Dendritic cell treated with granulocyte-macrophage colony-stimulating factor and Interleukin-4, amounts not matched to agents 40 ng/mL and 50 ng/mL, for 4 days (primary cell): ENCODE data around the gene MYL6.
"Not testable (repeated sequence)": the region's sequence is repeated elsewhere in the genome, so short reads cannot be mapped to it uniquely, and the experiment has no call there.

Source experiments
- H3K27ac Mint-ChIP-seq: one replicate; pipeline ENCODE4 v1.8.0; 2022; ENCODE audit warnings: mild to moderate bottlenecking, mixed read lengths
- H3K27me3 Mint-ChIP-seq: one replicate; pipeline ENCODE4 v1.8.0; 2022; ENCODE audit warnings: mild to moderate bottlenecking, mixed read lengths
- H3K36me3 Mint-ChIP-seq: one replicate; pipeline ENCODE4 v1.8.0; 2022; ENCODE audit warnings: low read depth, mixed read lengths
- H3K4me1 Mint-ChIP-seq: one replicate; pipeline ENCODE4 v1.8.0; 2022; ENCODE audit warnings: low read depth, mixed read lengths
- H3K4me3 Mint-ChIP-seq: one replicate; pipeline ENCODE4 v1.8.0; 2022; ENCODE audit warnings: mild to moderate bottlenecking, moderate library complexity, mixed read lengths
- H3K9me3 Mint-ChIP-seq: one replicate; pipeline ENCODE4 v1.8.0; 2022; ENCODE audit warnings: mixed read lengths
- intact Hi-C: fragments of 100-400 bp; cut with micrococcal nuclease; formaldehyde crosslinking; loops from one replicate; pipeline ENCODE4 v1.15.0; 2022

The MYL6 gene

DNA sequence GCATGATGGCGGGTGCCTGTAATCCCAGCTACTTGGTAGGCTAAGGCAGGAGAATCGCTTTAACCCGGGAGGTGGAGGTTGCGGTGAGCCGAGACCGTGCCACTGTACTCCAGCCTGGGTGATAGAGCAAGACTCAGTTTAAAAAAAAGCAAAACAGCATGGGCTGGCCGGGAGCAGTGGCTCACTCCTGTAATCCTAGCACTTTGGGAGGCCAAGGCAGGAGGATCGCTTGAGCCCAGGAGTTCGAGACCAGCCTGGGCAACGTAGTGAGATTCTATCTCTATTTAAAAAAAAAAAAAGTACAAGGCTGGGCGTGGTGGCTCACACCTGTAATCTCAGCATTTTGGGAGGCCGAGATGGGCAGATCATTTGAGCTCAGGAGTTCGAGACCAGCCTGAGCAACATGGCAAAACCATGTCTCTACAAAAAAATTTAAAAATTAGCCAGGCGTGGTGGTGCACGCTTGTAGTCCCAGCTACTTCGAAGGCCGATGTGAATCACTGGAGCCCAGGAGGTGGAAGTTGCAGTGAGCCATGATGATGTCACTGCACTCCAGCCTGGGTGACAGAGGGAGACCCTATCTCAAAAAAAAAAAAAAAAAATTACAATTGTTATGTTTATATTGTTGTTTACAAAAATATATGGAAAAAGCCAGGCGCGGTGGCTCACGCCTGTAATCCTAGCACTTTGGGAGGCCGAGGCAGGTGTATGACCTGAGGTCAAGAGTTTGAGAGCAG, 1.5 kb upstream of the MYL6 start:
- Mint-ChIP-seq H3K4me1 (peaks cover 71% of the 10 kb centered on the region), H3K27ac (peak overlapping the region; percentile 98), H3K4me3 (peak overlapping the region; percentile 93), H3K36me3 (peaks cover 61% of the 10 kb centered on the region)
- intact Hi-C loops, H3K27me3 Mint-ChIP-seq, H3K9me3 Mint-ChIP-seq: not testable (repeated sequence)

DNA sequence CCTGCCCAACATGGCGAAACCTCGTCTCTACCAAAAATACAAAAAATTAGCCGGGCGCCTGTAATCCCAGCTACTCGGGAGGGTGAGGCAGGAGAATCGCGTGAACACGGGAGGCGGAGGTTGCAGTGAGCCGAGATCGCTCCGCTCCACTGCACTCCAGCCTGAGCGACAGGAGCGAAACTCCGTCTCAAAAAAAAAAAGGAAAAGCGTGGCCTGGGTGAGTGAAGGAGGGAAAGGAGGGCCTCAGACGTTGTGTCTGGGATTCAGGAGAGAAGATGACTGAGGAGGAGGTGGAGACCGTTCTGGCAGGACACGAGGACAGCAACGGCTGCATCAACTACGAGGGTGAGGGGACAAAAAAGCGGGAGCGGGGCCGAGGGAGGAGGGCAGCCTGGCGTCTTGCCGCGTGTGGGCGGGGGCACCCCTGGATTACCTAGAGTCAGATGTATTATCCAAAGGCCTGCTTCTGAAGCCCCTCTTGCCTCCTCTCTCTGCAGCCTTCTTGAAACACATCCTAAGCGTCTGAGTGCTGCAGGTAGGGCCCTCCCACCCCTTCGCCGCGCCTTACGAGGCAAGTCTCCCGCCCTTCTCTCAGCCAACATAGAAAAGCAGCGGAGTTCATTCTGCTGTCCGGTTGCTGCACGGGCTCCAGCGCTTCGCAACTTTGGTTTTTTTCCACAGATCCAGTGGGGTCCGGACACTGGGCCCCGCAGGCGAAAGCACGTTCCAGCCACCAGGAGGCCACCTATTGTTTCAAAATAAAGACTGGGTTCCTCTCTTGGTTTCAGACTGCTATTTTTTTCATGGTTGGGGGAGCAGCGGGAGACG, 744 bp upstream of the MYL6 start:
- Mint-ChIP-seq H3K4me1 (peaks cover 68% of the 10 kb centered on the region), H3K4me3 (peak overlapping the region; percentile 93), H3K36me3 (peaks cover 61% of the 10 kb centered on the region), H3K27me3 (no peaks in the 10 kb centered on the region), H3K27ac (peak overlapping the region; percentile 98), H3K9me3 (no peaks in the 10 kb centered on the region)
- intact Hi-C loops = loop anchor here (1.0 to 2.0 kb wide), 3 partner anchors 29 to 39 kb away; partner anchors contain the start of genes ESYT1, SMARCC2 and ZC3H10

DNA sequence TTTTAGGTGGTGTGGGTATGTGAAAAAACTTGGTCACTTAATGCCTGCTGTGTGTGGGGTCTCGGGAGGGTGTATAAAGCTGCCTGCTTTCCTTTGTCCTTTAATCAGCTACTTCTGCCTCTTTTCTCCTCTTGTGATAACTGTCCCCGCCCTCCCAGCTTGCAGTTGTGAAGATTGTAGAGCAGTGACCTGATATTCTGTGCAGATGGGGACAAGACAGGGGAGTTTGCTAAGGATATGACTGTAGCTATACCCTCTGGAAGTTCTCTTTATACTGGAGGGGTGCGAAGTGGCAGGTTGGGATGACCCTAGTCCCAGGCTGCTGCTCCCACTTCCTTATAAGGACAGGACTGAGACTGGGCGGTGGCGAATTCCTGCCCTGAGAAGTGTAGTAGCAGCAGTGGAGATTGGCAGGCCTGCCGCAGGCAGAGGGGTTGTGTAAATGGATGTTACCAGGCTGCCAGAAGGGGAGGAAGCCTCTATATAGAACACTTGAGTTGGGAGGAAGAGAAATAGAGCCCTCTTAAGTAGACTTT, 835 bp downstream of the MYL6 start:
- peak overlapping the region; percentile 98 for H3K27ac Mint-ChIP-seq
- peaks cover 56% of the 10 kb centered on the region for H3K4me1 Mint-ChIP-seq
- peaks cover 74% of the 10 kb centered on the region for H3K36me3 Mint-ChIP-seq
- intact Hi-C loops = loop anchor here (1.0 to 2.0 kb wide), 3 partner anchors 30 to 40 kb away; partner anchors contain the start of genes ESYT1, SMARCC2 and ZC3H10
- H3K4me3 Mint-ChIP-seq = peak overlapping the region; percentile 93
- no peaks in the 10 kb centered on the region for H3K27me3 Mint-ChIP-seq
- no peaks in the 10 kb centered on the region for H3K9me3 Mint-ChIP-seq

- H3K4me1 Mint-ChIP-seq = peaks cover 51% of the 10 kb centered on the region
- peaks cover 80% of the 10 kb centered on the region for H3K36me3 Mint-ChIP-seq
- peak overlapping the region; percentile 93 for H3K4me3 Mint-ChIP-seq
- H3K27me3 Mint-ChIP-seq = no peaks in the 10 kb centered on the region
- H3K27ac Mint-ChIP-seq = peak overlapping the region; percentile 98
- H3K9me3 Mint-ChIP-seq = no peaks in the 10 kb centered on the region
- intact Hi-C loops = loop anchor here (2.0 kb wide), 2 partner anchors 29 to 41 kb away; partner anchors contain the start of genes SMARCC2 and ZC3H10
Observed at GRCh38 chr12:56159482-56160192, 1.5 kb downstream of the MYL6 start.

DNA sequence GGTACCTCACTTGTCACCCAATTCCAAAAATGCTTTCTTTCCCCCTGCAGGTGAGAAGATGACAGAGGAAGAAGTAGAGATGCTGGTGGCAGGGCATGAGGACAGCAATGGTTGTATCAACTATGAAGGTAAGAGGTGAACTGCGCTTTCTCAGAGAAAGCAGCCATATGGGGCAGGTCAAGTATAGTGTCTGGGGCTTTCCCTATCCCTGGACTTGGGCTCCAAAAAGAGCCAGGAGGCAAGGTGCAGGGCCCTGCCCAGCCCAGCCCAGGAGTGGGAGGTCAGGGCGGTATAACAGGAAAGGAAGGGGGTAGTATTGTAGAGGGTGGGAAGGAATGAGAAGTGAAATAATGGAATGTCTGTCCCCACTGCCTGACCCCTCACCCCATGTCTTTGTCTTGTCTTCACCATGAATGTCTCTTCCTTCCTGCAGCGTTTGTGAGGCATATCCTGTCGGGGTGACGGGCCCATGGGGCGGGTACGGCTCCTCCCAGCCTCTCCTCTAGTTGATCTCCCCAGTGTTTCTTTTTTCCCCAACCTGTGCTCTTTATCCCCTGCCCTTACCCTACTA, 2.1 kb downstream of the MYL6 start:
- intact Hi-C loops = no loop called here
- H3K4me1 Mint-ChIP-seq = peaks cover 47% of the 10 kb centered on the region

GRCh38 chr12:56160894-56161689, 2.9 kb downstream of the MYL6 start:
- Mint-ChIP-seq H3K4me3 (peak overlapping the region; percentile 93), H3K27me3 (no peaks in the 10 kb centered on the region), H3K9me3 (no peaks in the 10 kb centered on the region), H3K4me1 (peaks cover 47% of the 10 kb centered on the region), H3K27ac (peak overlapping the region; percentile 98), H3K36me3 (peaks cover 88% of the 10 kb centered on the region)
- intact Hi-C loops = no loop called here

More for the DNA sequence above, 2.1 kb downstream of the MYL6 start:
- H3K27ac Mint-ChIP-seq = peak overlapping the region; percentile 98
- peaks cover 86% of the 10 kb centered on the region for H3K36me3 Mint-ChIP-seq
- H3K27me3 Mint-ChIP-seq = no peaks in the 10 kb centered on the region
- H3K4me3 Mint-ChIP-seq = peak overlapping the region; percentile 93
- H3K9me3 Mint-ChIP-seq = no peaks in the 10 kb centered on the region

DNA sequence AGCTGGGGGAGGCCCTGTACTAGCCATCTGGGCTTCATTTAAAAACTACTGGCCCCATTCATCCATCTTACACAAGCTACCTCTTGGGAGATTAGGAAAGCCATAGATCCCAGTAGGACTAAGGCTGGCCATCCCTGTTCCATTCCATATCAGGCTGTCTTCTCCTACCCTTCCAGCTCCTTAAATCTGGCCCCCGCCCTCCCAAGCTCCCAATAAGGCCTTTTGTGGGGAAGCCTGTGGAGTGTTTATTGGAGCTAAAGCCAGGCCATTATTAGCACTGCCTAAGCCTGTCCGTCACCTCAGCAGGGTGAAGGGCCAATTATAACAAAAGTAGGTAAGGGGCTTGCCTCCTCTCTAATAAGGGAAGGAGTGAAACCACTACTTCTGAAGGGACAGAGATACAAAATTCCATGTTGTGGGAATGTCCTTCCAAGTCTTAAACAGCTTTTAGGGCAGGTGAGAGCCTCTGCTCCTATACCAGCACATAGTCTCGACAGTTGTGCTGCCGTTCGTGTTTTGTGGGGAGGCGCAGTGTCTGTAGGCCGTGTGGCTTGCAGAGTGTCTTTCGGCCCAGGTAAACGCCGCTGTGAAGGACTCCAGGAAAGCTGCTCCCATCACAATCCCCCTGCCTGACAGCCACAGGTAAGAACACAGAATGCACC, 3.7 kb downstream of the MYL6 start:
- Mint-ChIP-seq H3K27me3 (no peaks in the 10 kb centered on the region), H3K27ac (peak overlapping the region; percentile 60), H3K4me1 (peaks cover 47% of the 10 kb centered on the region), H3K9me3 (no peaks in the 10 kb centered on the region), H3K36me3 (peaks cover 95% of the 10 kb centered on the region), H3K4me3 (no peak overlapping the region)
- intact Hi-C loops = no loop called here

- Mint-ChIP-seq H3K27ac (no peak overlapping the region), H3K4me3 (no peak overlapping the region), H3K9me3 (no peaks in the 10 kb centered on the region), H3K36me3 (peaks cover 100% of the 10 kb centered on the region), H3K4me1 (peaks cover 40% of the 10 kb centered on the region), H3K27me3 (no peaks in the 10 kb centered on the region)
- intact Hi-C loops = no loop called here
Observed at GRCh38 chr12:56162468-56163290, 4.5 kb downstream of the MYL6 start.

DNA sequence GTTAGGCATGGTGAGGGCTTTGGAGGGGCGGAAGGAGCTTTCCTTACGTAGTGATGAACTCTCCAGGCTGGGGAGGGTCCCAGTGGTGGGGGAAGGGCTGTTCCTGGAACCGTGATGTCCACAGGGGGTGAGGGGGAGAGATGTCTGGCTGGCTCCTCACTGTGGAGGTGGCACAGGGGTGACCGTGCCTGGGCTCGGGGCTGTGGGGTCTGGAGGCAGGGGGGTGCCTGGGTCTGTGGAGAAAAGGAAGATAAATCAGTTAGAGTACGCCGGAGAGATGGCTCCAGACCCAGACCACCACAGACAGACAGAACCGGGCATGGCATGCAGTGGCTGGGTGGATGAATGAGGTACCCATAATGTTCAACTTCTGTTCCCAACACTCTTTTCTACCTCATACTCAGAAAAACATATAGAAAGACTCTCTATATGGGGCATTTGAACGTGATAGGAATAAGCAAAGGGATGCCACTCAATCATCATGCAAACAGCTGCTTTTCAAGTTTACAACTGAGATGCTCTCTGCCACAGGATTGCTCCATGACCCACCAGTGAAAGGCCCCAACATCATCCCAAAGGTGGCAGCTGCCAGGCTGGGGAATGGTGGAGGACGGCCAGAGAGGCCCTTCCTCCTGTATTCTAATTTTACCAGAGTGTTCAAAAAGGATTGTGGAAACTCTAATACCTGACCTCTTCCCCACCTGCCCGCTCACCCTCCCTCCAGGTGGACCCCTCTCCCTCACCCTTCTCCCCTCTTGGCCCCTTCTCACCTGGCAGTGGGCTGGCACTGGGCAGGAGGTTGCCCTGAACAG, 5.6 kb downstream of the MYL6 start:
- H3K27ac Mint-ChIP-seq = peak overlapping the region; percentile 23

GRCh38 chr12:56164345-56164729, 6.2 kb downstream of the MYL6 start:
- Mint-ChIP-seq H3K36me3 (peaks cover 100% of the 10 kb centered on the region), H3K4me3 (no peak overlapping the region)
- intact Hi-C loops = no loop called here

More for the DNA sequence above, 5.6 kb downstream of the MYL6 start:
- Mint-ChIP-seq H3K36me3 (peaks cover 100% of the 10 kb centered on the region), H3K27me3 (no peaks in the 10 kb centered on the region), H3K4me3 (no peak overlapping the region), H3K4me1 (peaks cover 37% of the 10 kb centered on the region), H3K9me3 (no peaks in the 10 kb centered on the region)
- intact Hi-C loops = no loop called here

DNA sequence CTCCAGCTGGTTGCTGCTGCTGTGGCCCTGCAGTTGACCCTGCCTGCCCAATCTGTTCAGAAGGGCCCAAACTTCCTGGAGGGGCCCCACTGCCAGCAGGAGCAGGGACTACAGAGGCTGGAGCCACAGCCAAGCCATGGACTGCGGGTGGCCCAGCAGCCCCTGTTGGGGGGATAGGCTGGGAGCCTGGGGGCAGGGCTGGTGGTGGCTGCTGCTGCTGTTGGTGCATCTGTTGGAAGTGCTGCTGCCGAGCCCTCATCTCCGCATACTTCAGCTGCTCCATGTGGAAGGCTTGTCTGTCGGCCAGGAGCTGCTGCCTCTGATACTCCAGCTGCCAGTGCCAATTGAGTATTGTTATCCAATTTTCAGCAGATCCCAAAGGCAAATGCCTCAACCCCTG, 7.2 kb downstream of the MYL6 start:
- H3K9me3 Mint-ChIP-seq = no peaks in the 10 kb centered on the region
- H3K4me1 Mint-ChIP-seq = peaks cover 20% of the 10 kb centered on the region
- H3K4me3 Mint-ChIP-seq = no peak overlapping the region
- H3K36me3 Mint-ChIP-seq = peaks cover 100% of the 10 kb centered on the region
- H3K27ac Mint-ChIP-seq = no peak overlapping the region
- H3K27me3 Mint-ChIP-seq = no peaks in the 10 kb centered on the region
- intact Hi-C loops = no loop called here

More at GRCh38 chr12:56164345-56164729, 6.2 kb downstream of the MYL6 start:
- H3K27ac Mint-ChIP-seq = no peak overlapping the region
- H3K9me3 Mint-ChIP-seq = no peaks in the 10 kb centered on the region
- H3K27me3 Mint-ChIP-seq = no peaks in the 10 kb centered on the region
- peaks cover 31% of the 10 kb centered on the region for H3K4me1 Mint-ChIP-seq
